GM18508 (cell line): ENCODE data around the gene FAM32A.

Source experiments
- ATAC-seq: cut with Tn5 transposase; IDR thresholded peaks from one replicate; pipeline ENCODE4 v1.9.1; 2021; ENCODE audit warnings: moderate number of reproducible peaks; ENCODE audit not compliant: insufficient read depth, unreplicated experiment

FAM32A gene

DNA sequence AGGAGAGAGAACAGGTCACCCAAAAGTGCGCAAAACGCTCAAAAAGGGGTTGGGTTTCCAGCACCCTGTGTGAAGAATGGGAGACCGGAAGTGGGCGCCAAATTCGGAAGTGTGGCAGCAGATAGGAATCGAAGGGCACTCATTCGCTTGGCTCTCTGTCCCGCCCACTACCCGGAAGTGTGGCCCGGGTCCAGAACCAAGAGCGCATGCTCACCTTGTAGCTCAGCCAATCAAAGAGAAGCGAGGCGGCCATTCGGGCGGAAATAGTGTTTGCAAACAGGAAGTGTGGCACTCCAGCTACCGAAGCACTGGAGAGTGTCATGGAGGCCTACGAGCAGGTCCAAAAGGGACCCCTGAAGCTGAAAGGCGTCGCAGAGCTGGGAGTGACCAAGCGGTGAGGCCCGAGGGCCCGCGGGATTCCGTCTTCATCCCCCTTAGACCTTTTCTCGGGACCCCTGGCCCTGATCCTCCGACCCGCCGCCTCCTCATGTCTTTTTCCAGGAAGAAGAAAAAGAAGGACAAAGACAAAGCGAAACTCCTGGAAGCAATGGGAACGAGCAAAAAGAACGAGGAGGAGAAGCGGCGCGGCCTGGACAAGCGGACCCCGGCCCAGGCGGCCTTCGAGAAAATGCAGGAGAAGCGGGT lies at the start of gene FAM32A:
Gene FAM32A (plus strand): TSS at position 288 of the 645 bp plus-strand sequence. CDS start 33 bp downstream, at position 321.
- peak; percentile 72 for ATAC-seq

DNA sequence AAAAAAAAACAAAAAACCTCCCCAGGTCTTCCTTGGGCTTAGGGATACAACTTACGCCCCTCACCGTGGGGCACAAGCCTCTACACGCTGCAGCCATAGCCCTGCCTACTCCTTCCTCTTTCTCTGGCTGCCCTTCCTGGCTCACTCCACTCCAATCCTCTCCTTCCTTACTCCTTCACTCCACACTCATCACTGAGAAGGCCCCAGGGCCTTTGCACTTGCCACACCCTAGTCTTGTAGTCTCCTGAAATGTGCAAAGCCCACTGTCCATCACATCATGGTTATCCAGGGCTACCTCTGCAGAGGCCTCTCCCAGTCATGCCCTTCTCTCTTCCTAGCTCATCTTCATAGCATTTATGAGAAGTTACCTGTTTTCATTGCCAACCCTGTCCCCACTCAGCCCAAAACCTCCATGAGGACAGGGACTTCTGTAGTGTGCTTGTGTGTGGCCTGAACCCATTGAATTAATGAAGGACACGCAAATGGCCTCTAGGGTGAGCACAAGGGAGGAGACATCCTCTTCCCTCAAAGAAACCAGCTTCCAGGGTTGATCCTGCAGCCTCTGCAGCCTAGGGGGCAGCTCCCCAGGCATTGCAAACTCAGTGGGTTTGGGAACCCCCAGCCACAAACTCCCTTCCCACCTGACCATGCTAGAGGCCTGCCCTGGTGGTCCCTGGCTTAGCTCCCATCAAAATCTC lies 49.6 kb upstream of the FAM32A start:
- ATAC-seq = no peak

DNA sequence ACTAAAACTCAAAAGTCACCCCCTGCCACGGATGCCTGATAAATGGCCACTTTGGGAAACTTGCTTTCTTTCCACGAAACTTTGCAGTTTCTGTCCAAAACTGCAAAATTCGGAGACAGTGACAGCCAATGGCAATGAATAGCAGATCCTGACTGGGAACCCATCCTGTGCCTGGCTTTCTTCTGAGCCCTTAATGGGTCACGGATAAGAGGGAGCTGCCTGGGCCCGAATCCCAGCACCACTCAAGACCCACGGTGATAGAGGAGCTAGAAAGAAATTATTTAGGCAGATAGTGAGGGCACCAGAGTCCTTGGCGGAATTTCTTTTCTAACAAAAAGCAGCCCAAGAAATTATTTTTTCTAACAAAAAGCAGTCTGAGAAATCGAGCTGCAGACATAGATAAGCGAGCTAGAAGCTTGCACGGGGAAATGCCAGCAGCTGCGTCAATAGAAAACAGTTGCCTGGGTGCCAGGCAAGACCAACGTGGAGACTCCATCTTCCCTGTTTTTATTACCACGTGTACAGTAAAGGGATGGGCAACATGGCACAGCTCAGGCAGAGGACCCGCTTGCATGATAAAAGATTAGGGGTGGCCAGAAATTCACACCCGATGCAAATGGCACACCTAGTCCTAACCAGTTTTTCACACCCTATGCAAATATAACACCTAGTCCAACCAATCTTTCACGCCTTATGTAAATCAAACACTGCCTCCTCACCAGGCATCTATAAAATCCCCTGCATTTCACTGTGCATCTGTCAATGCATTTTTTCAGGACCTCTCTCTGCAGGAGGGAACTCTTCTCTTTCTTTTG lies 48.8 kb upstream of the FAM32A start:
- no peak for ATAC-seq

DNA sequence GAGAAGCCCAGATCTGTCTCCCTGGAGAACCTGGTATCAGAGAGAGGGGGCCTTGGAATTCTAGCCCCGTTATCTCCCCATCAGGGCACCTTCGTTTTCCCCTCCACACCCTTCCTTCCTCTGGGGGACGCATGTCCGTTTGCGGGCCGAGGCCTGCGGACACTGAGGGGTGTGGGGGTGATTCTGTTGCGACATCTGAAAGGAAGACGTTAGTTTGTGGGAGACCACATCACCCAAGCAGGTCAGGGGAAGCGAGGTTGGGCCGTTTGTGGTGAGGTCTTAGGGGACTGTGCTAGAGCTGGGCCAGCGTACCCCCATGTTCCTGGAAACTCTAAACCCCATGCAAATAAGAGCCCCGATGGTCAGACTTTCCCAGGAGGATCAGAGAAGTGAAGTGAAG lies 45.5 kb upstream of the FAM32A start:
- ATAC-seq = no peak

DNA sequence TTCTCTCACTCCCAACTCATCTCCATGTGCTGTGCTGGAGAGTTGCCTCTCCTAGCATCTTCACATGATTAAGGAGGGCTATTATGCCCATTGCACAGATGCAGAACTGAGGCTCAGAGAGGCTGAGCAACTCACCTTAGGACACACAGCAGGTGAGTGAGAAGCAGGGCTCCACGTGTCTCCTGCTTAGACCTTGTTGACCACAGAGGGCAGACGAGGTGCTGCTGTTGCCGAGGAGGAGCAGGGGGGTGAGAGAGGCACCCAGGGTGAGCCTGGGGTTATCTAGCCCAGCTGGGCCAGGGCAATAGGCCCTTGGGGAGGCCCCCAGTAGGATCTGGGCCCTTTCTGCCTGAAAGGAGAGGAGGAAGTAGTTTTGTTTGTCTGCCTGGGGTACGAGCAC lies 44.2 kb upstream of the FAM32A start:
- no peak for ATAC-seq

DNA sequence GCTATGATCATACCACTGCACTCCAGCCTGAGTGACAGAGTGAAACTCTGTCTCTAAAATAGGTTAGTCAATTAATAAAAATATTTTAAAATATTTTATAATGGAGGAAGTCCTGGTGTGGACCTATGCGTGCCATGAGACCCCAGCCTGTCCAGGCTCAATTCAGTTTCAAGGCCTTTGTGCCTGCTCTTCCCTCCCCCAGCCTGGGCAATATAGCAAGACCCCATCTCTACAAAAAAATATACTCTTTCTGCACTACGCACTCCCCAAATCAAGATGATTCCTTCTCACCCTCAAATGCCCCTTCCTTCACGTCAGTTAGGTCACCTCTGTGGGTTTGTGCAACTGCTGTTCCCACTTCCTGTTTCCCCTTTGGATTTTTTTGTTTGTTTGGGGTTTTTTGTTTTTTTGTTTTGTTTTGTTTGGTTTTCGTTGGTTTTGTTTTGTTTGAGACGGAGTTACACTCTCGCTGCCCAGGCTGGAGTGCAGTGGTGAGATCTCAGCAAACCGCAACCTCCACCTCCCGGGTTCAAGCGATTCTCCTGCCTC lies 43.1 kb upstream of the FAM32A start:
- ATAC-seq = no peak

DNA sequence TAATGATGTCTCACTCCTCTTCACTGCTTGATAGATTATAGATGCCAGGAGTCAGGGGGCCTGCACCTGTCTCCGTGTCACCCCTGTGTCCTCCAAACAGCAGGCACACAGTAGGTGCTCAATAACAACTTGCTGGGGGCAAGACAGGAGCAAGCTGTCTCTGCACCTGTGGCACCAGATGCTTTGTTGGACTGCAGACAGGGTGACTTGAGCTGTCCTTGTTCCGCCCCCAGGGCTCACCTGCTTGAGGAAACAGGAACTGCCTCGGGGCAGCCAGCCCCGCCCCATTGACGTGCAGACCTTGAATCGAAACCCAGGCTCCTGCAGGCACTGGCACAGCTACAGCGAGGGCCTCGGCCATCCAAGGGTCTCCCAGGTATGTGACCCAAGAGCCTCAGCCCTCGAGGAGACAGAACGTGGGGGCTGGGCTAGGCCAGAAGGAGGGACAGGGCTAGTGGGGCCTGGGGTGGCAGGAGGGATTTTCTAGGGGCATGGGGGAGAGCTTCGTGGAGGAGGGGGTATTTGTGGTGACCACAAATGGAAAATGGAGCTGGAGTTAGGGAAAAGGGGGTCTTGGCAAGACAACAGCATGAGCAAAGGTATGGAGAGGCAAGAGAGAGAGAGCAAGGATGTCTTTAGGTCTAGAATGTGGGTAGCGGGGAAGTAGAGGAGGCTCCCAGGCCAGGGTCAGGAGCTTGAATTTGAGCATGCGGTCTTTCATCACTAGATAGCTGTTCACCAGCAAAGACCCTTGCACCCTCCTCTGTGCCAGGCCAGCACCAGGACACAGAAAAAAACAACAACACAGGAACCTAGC lies 41.6 kb upstream of the FAM32A start, which contains the start of gene HSH2D:
Gene HSH2D (plus strand): TSS at position 287 of the 817 bp plus-strand sequence. CDS start 5,066 bp downstream, outside the sequence.
- ATAC-seq = peak; percentile 43

DNA sequence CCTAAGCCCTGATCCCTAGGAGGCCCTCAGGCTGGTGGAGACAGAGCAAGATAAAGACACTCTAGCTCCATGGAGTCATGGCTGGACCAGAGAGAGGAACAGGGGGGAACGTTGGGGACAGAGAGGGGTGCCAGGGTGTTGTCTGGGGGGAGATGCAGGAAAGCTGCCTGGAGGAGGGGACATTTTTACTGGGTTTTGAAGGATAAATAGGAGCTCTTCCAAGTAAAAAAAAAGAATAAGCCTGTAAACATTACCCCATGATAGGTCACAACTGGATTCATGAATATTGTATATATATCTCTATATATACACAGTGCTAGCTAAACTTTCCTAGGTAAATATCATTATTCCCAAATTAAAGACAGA lies 41.0 kb upstream of the FAM32A start:
- ATAC-seq = no peak

DNA sequence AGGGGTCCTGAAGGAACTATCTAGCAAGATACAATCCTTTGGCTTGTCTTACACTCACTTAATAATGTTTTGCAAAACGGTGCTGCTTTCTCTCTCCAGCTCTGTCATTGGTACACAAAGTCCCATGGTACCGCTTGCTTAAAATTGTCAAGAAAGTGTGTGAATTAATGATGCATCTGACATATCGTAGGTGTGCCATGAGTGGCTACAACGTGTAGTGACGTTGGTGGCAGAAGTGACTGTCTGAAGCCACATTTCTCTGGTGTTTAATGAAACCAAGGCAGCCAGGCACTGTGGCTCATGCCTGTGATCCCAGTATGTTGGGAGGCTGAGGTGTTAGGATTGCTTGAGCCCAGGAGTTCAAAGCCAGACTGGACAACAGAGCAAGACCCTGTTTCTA lies 39.1 kb upstream of the FAM32A start:
- no peak for ATAC-seq

DNA sequence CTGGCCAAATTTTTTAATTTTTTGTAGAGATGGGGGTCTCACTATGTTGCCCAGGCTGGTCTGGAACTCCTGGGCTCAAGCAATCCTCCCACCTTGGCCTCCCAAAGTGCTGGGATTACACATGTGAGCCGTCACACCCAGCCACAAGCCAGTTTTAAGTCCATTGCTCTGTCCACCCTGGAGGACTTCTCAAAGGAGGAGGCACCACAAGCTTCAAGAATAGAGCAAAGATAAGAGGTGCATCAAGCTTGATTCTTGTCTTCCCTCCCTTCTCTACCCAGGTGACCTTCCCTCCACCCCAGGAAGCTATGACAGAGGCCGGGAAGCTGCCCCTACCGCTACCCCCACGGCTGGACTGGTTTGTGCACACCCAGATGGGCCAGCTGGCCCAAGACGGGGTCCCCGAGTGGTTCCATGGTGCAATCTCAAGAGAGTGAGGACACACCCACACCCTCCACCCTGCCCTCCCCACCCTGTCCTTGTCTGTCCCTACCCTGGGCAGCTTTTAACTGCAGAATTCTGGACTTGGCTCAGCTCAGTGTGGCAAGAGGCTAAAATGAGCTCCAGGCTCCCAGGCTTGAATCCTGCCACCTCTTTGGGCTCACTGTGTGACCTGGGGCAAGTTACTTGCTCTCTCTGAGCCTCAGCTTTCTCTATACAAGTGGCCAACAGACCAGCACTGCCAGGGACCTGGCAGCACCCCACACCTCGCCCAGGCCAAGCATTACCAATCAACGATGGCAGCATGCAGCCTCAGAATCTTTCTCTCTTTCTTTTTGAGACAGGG lies 36.6 kb upstream of the FAM32A start:
- ATAC-seq = no peak

DNA sequence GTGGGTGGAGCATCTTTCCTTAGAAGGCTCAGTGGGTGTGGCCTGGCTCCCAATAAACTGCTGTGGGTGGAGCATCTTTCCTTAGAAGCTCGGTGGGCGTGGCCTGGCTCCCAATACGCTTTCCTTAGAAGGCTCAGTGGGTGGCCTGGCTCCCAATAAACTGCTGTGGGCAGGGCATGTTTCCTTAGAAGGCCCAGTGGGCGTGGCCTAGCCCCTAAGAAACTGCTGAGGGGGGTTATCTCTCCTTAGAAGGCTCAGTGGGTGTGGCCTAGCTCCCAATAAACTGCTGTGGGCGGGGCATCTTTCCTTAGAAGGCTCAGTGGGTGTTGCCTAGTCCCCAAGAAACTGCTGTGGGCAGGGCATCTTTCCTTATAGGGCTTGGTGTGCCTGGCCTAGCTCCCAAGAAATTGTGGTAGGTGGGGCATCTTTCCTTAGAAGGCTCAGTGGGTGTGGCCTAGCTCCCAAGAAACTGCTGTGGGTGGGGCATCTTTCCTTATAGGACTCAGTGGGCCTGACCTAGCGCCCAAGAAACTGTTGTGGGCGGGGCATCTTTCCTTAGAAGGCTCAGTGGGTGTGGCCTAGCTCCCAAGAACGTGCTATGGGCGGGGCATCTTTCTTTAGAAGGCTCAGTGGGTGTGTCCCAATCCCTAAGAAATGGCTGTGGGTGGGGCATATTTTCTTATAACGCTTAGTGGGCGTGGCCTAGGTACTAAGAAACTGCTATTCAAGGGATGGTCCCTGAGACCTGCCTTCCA lies 31.5 kb upstream of the FAM32A start:
- ATAC-seq = no peak

DNA sequence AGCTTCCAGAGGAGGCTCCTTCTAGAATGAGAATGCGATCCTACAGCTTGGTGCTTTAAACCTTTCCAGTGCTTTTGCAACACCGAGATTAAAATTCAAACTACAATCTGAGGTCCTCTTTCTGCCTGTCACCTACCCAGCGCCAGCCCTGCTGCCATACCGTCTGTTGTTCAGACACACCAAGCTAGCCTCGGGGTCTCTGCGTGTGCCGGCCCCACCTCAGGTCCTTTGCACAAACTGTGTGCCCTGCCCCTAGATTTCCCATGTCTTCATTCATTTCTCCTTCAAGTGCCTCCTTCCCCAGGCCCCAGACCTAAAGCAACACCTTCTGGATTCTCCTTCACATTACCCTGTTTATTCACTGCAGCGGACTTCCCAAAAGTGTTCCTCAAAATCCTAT lies 30.7 kb upstream of the FAM32A start:
- ATAC-seq = no peak

DNA sequence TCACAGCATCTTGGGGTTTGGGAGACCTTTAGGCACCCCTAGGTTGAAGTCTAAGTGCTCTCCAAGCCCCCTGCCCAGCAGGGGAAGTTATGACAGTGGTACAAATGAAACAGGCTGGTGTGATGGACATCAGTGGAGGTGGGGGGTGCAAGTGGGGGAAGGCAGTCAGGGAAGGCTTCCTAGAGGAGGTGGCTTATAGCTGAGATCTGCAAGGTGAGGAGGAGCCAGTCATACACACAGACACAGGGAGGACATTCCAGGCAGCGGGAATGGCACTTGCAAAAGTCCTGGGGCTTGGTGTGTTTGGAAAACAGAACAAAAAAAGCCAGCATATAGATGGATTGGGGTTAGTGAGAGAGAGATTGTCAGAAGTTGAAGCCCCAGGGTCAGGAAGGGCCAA lies 30.1 kb upstream of the FAM32A start:
- no peak for ATAC-seq

DNA sequence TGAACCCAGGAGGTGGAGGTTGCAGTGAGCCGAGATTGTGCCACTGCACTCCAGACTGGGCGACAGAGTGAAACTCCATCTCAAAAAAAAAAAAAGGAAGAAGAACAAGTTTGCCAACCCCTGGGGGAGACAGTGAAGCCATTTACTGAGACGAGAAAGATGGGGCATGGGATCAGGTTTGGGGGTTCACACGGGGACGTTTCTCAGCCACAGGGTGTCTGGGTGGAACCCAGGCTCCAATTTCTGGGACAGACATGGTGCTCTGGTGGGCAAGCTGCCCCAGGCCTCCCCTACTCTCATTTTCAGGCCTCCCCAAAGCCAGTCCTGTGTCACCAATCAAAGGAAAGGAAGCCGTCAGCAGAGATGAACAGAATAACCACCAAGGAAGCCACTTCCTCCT lies 28.3 kb upstream of the FAM32A start:
- no peak for ATAC-seq

DNA sequence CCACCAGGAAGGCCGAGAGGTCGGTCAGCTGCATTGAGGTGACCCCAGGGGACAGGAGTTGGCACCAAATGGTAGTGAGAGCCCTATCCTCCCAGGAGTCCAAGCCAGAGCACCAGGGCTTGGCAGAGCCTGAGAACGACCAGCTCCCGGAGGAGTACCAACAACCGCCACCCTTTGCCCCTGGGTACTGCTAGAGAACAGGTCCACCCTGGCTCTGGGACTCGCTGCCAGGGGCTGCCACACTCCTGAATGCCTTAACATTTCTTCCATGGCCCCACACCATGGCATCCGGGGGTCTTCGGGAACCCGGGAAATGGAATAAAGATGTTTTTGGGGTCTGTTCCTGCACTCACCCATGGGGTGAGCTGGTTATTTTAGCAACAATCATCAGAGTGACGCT lies 27.6 kb upstream of the FAM32A start:
- ATAC-seq = no peak

DNA sequence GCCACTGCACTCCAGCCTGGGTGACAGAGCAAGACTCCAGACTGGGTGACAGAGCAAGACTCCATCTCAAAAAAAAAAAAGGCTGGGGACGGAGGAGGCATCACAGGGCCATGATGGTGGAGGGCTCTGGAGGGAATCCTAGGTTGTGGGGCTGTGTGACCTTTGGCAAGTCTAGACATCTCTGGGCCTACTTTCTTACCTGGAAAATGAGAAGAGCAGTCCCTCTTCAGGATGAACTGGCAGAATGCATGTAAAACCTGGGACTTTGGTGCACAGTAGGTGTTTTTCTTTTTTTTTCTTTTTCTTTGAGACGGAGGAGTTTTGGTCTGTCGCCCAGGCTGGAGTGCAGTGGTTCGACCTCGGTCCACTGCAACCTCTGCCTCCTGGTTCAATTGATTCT lies 25.6 kb upstream of the FAM32A start:
- ATAC-seq = no peak

DNA sequence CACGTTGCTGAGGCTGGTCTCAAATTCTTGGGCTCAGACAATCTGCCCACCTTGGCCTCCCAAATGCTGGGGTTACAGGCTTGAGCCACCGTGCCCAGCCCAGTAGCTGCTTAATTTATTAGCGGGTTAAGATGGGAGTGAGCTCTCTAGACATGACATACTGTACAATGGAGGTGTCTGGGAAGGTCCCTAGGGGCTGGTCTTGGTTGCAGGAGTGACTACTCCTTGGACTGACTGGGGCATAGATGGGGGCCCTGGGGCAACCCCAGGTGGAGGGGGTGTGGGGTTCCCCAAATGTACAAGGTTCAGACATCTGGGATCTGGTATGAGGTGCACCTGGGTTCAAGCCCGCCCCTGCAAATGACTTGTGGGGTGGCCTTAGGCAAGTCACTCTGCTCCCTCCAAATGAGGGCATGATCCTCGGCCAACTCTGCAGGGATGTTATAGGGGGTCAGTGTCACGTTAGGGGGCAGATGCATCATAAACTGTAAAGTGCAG lies 24.7 kb upstream of the FAM32A start:
- no peak for ATAC-seq

DNA sequence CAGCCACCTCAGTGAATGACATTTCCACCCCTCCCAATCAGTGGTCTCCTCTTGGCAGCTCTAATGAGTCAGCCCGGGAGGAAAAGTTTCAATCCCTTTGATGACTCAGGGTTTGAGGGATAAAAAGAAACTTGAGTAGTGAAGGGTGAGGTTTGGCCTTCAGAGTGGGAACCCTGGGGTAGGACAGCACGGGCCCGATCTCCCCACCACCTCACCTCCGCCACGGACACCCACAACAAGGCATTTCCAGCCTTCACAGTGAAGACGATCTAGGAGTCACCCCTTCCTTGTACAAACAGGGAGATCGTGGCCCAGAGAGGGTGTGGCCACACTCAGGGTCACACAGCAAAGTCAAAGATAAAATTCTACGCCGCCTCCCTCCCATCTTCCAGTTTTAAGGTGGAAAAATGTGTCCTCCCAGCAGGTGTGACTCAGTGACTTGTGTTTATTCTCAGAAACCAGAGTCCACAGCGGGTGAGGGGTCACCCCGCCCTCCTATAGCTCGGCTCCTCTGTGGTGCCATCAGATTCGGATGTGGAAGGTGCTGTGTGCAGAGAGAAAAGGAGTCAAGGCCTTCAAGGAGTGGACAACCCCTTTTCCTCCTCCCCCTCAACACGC lies 24.2 kb upstream of the FAM32A start:
- no peak for ATAC-seq
